GM21515 (cell line): Measurements from ENCODE around the gene CYTH1.
A peak's percentile ranks its signal among the peaks of the same experiment; 100 is the strongest.

ENCODE experiments used
- ATAC-seq: cut with Tn5 transposase; IDR thresholded peaks from one replicate; pipeline ENCODE4 v1.9.1; 2021; ENCODE audit not compliant: unreplicated experiment

CYTH1 gene

GRCh38 chr17:78781893-78782304, at the start of gene CYTH1:
CYTH1 (minus strand) TSS chr17:78782273; CDS start chr17:78782223, 50 bp downstream.
- ATAC-seq: peak; percentile 3

- no peak for ATAC-seq
Observed at GRCh38 chr17:78829477-78829876, 47.4 kb upstream of the CYTH1 start.

- no peak for ATAC-seq
Observed at GRCh38 chr17:78828470-78829185, 46.6 kb upstream of the CYTH1 start.

GRCh38 chr17:78826836-78827509, 44.9 kb upstream of the CYTH1 start:
- no peak for ATAC-seq

GRCh38 chr17:78826421-78826820, 44.3 kb upstream of the CYTH1 start:
- ATAC-seq: no peak

GRCh38 chr17:78825696-78826095, 43.6 kb upstream of the CYTH1 start:
- no peak for ATAC-seq

- ATAC-seq: no peak
Observed at GRCh38 chr17:78824240-78824639, 42.2 kb upstream of the CYTH1 start.

- no peak for ATAC-seq
Observed at GRCh38 chr17:78823282-78824046, 41.4 kb upstream of the CYTH1 start.

- ATAC-seq: no peak
Observed at GRCh38 chr17:78822552-78822951, 40.5 kb upstream of the CYTH1 start.

GRCh38 chr17:78821961-78822360, 39.9 kb upstream of the CYTH1 start:
- ATAC-seq: no peak

- no peak for ATAC-seq
Observed at GRCh38 chr17:78820841-78821240, 38.8 kb upstream of the CYTH1 start.

GRCh38 chr17:78819806-78820792, 38.0 kb upstream of the CYTH1 start:
- ATAC-seq: no peak

GRCh38 chr17:78819402-78819801, 37.3 kb upstream of the CYTH1 start:
- no peak for ATAC-seq

GRCh38 chr17:78818932-78819331, 36.9 kb upstream of the CYTH1 start:
- ATAC-seq: no peak

- no peak for ATAC-seq
Observed at GRCh38 chr17:78818152-78818846, 36.2 kb upstream of the CYTH1 start.

GRCh38 chr17:78817123-78817522, 35.0 kb upstream of the CYTH1 start:
- no peak for ATAC-seq

GRCh38 chr17:78815696-78816095, 33.6 kb upstream of the CYTH1 start:
- no peak for ATAC-seq

- ATAC-seq: no peak
Observed at GRCh38 chr17:78812855-78813254, 30.8 kb upstream of the CYTH1 start.

GRCh38 chr17:78808163-78808562, 26.1 kb upstream of the CYTH1 start:
- no peak for ATAC-seq

- ATAC-seq: no peak
Observed at GRCh38 chr17:78806451-78806850, 24.4 kb upstream of the CYTH1 start.
